Measurements from ENCODE around the gene SORCS2. TPM values are rescaled to one million over a fixed set of nuclear protein-coding genes. Genes with fewer than 3 reads are reported as not detected.

SORCS2 gene
- total RNA-seq, 6 donors from 2014 or later: 2.2 to 28.3 (median 7.2) TPM

DNA sequence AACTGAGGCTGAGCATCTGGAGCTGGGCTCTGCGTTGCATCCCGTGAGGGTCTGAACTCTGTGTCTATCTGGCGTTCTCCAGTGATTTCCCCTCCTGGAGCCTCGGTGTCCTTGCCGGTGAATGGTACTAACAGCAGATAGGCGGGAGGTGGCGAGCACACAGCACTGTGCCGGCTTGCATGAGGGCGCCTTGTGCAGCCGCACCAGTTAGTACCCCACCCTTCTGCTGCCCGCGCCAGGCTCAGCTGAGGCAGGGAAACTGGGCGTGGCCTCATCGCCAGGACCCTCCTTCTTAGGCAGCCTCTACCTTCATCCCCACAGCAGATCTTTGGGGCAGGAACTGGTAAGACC lies 42.7 kb downstream of the SORCS2 start:
- 70 to 86% methylated on average over 4 to 14 of the region's 14 CpGs for WGBS, 2 donors
- Histone ChIP-seq H3K9me3 (no peaks in the 10 kb centered on the region), H3K27me3 (no peaks in the 10 kb centered on the region), H3K36me3 (no peaks in the 10 kb centered on the region), H3K4me1 (peaks cover 0 to 4% (median 0%) of the 10 kb centered on the region in 4 donors), H3K27ac (no peak overlapping the region), H3K4me3 (no peak overlapping the region)
- ATAC-seq (ENCODE audit: low FRiP score in 2 of 2): no peak
- TF ChIP-seq POLR2A (IDR thresholded peaks at IDR 0.05) (no peak), POLR2AphosphoS5 (IDR thresholded peaks at IDR 0.05) (no peak), EP300 (IDR thresholded peaks at IDR 0.05) (no peak), CTCF (IDR thresholded peaks at IDR 0.05) (no peak)
- no peak for DNase-seq

GRCh38 chr4:7236847-7237246 lies 44.5 kb downstream of the SORCS2 start:
- TF ChIP-seq POLR2AphosphoS5 (IDR thresholded peaks at IDR 0.05) (no peak), CTCF (IDR thresholded peaks at IDR 0.05) (no peak), EP300 (IDR thresholded peaks at IDR 0.05) (no peak), POLR2A (IDR thresholded peaks at IDR 0.05) (no peak)
- Histone ChIP-seq H3K9me3 (no peaks in the 10 kb centered on the region), H3K36me3 (no peaks in the 10 kb centered on the region), H3K4me3 (no peak overlapping the region), H3K4me1 (peaks cover 0 to 4% (median 0%) of the 10 kb centered on the region in 4 donors), H3K27me3 (no peaks in the 10 kb centered on the region), H3K27ac (no peak overlapping the region)
- 47 to 60% methylated on average over 4 of the region's 4 CpGs for WGBS, 2 donors
- no peak for DNase-seq
- ATAC-seq (ENCODE audit: low FRiP score in 2 of 2): no peak

DNA sequence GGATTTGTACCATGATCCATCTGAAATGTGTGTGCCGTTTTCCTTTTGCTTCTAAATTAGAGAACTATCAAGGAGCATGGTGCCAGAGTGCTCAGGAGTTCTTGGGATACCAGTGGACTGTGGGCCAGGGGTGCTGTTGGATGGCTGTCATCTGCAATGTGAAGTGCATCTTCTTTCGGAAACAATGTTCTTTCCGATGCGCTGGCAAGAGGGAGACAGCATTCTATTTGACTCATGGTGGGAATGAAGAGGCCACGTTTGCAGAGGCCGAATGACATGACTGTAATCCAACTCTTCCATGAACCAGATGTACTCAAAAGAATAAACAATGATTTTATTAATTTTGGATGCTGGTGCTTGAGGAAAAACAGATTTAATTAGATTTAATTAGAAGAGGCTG lies 45.5 kb downstream of the SORCS2 start:
- H3K36me3 ChIP-seq: no peaks in the 10 kb centered on the region
- no peak overlapping the region for H3K27ac ChIP-seq
- no peak for DNase-seq
- 89 to 90% methylated on average over 6 of the region's 6 CpGs for WGBS, 2 donors
- no peaks in the 10 kb centered on the region for H3K27me3 ChIP-seq
- no peak for ATAC-seq (ENCODE audit: low FRiP score in 2 of 2)
- peaks cover 0 to 4% (median 0%) of the 10 kb centered on the region in 4 donors for H3K4me1 ChIP-seq
- no peaks in the 10 kb centered on the region for H3K9me3 ChIP-seq
- no peak overlapping the region for H3K4me3 ChIP-seq
- no peak for TF ChIP-seq EP300 (IDR thresholded peaks at IDR 0.05)
- no peak for TF ChIP-seq POLR2AphosphoS5 (IDR thresholded peaks at IDR 0.05)
- TF ChIP-seq POLR2A (IDR thresholded peaks at IDR 0.05): no peak
- no peak for TF ChIP-seq CTCF (IDR thresholded peaks at IDR 0.05)

DNA sequence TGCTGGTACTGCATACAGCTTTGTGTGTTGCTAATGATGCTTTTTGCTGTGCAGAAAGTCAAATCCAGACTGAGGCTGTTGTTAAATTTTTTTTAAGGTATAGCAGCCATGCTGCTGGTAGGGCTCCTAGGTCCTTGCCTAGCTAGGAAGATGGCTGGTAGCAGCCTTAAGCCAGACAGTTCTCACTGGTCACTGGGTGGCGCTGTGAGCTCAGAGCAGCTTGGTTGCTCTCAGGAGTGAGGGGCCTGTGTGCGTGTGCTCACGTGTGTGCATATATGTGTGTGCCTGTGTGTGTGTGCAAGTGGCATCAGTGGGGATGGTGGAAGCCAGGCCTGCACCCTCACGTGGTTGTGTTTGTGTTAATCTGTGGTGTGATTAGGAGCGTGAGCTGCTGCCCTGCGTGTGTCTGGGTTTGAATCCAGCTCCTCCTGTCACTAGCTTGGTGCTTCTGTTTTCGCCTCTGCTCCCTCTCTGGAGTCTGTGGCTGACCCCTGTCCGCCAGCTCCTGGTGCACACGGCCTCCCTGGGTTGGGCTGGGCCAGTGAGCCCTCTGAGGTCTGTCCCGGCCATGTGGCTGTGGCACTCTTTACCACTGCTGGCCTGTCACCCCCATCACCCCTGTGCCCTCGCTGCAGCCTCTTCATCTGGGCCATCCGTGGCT lies 46.1 kb downstream of the SORCS2 start:
- Histone ChIP-seq H3K9me3 (no peaks in the 10 kb centered on the region), H3K4me3 (no peak overlapping the region), H3K27me3 (no peaks in the 10 kb centered on the region), H3K36me3 (no peaks in the 10 kb centered on the region), H3K27ac (no peak overlapping the region), H3K4me1 (peaks cover 0 to 4% (median 0%) of the 10 kb centered on the region in 4 donors)
- WGBS, 2 donors: 86 to 88% methylated on average over 4 to 12 of the region's 12 CpGs
- DNase-seq: no peak
- no peak for ATAC-seq (ENCODE audit: low FRiP score in 2 of 2)
- TF ChIP-seq POLR2AphosphoS5 (IDR thresholded peaks at IDR 0.05) (no peak), CTCF (IDR thresholded peaks at IDR 0.05) (no peak), EP300 (IDR thresholded peaks at IDR 0.05) (no peak), POLR2A (IDR thresholded peaks at IDR 0.05) (no peak)
